CD8-positive, alpha-beta memory T cell (primary cell): ENCODE measurements around the gene BANF1. TPM values are rescaled to one million over a fixed set of nuclear protein-coding genes. Genes with fewer than 3 reads are reported as not detected.
A peak's percentile ranks its signal among the peaks of the same experiment; 100 is the strongest.
"Not testable (repeated sequence)": the region's sequence is repeated elsewhere in the genome, so short reads cannot be mapped to it uniquely, and the experiment has no call there.

Source experiments
- CTCF ChIA-PET: fragments of 350-600 bp; sonication (Branson Sonifier 250); formaldehyde crosslinking; loops from one replicate; lab custom pipeline; 2021; ENCODE audit warnings: antibody characterized with exemption; lab: Charles Lee
- POLR2A ChIA-PET: fragments of 350-600 bp; sonication (Branson Sonifier 250); formaldehyde crosslinking; loops from one replicate; lab custom pipeline; 2021; ENCODE audit warnings: antibody characterized with exemption; lab: Charles Lee
- DNase-seq, 5 donors: peaks; one replicate each; pipeline versions ENCODE4 v3.0.0 to v3.0.0-alpha.2; 2020 to 2022; ENCODE audit warnings: mixed read lengths in 1 of 5
- H3K27ac ChIP-seq: one replicate; pipeline ENCODE4 v1.7.0; 2013; ENCODE audit warnings: low read depth, mild to moderate bottlenecking, low read length, moderate library complexity
- H3K27me3 ChIP-seq: 2 replicates; pipeline ENCODE4 v1.7.0; 2013; ENCODE audit warnings: low read length, mild to moderate bottlenecking; ENCODE audit not compliant: insufficient read depth, poor library complexity, severe bottlenecking
- H3K36me3 ChIP-seq: 2 replicates; pipeline ENCODE4 v1.7.0; 2013; ENCODE audit warnings: mild to moderate bottlenecking, low read length, moderate library complexity; ENCODE audit not compliant: insufficient read depth
- H3K4me1 ChIP-seq: 2 replicates; pipeline ENCODE4 v1.7.0; 2013; ENCODE audit warnings: mild to moderate bottlenecking, low read length, moderate library complexity; ENCODE audit not compliant: insufficient read depth
- H3K4me3 ChIP-seq: 2 replicates; pipeline ENCODE4 v1.7.0; 2013; ENCODE audit warnings: mild to moderate bottlenecking, low read length
- H3K9me3 ChIP-seq: 2 replicates; pipeline ENCODE4 v1.7.0; 2013; ENCODE audit warnings: mild to moderate bottlenecking, low read length
- H3K27ac Mint-ChIP-seq, 8 donors: one replicate each; pipeline ENCODE4 v1.8.0; 2020 to 2021; ENCODE audit warnings: mixed read lengths in 8 of 8, mild to moderate bottlenecking in 6 of 8, inconsistent platforms in 3 of 8, moderate library complexity in 3 of 8
- H3K27me3 Mint-ChIP-seq, 2 donors: one replicate each; pipeline ENCODE4 v1.8.0; 2020 to 2021; ENCODE audit warnings: mixed read lengths in 2 of 2, mild to moderate bottlenecking in 1 of 2, moderate library complexity in 1 of 2
- H3K36me3 Mint-ChIP-seq, 3 donors: one replicate each; pipeline ENCODE4 v1.8.0; 2020 to 2021; ENCODE audit warnings: mixed read lengths in 3 of 3, inconsistent platforms in 1 of 3, mild to moderate bottlenecking in 1 of 3
- H3K4me1 Mint-ChIP-seq, 3 donors: one replicate each; pipeline ENCODE4 v1.8.0; 2020 to 2021; ENCODE audit warnings: mixed read lengths in 3 of 3, inconsistent platforms in 1 of 3, mild to moderate bottlenecking in 1 of 3
- H3K4me3 Mint-ChIP-seq, 7 donors: one replicate each; pipeline ENCODE4 v1.8.0; 2020 to 2021; ENCODE audit warnings: mixed read lengths in 7 of 7, mild to moderate bottlenecking in 6 of 7, moderate library complexity in 4 of 7, inconsistent platforms in 2 of 7
- H3K9me3 Mint-ChIP-seq, 5 donors: one replicate each; pipeline ENCODE4 v1.8.0; 2020 to 2022; ENCODE audit warnings: mixed read lengths in 5 of 5, mild to moderate bottlenecking in 3 of 5, moderate library complexity in 2 of 5, inconsistent platforms in 1 of 5
- polyA plus RNA-seq: library from polyadenylated mRNA; unstranded; fragments of 300-500 nt; fragmentation: Illumina TruSeq; gene quantifications from one replicate; pipeline ENCODE4 v1.2.3, GENCODE V29; 2021
- total RNA-seq, 2 experiments: library from RNA; stranded (reverse); gene quantifications; one replicate each; pipeline ENCODE4 v1.2.3, GENCODE V29; 2021

Gene BANF1
- total and polyA plus RNA-seq, 3 experiments from 2014 or later: 205 to 268 (median 264) TPM

DNA sequence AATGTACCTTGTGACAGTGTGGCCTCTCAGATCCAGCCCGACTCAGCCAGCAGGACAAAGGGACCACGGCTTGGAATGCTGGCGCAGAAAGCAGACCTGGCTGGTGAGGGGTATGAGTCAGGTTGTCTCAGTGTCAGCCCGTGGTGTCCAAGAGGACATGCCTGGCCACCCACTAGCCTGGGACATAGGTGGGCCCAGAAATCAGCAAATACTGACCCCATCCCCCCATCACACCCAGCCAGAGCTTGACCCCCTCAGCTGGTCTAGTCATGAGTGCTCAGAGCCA lies 4.5 kb downstream of the BANF1 start:
- POLR2A ChIA-PET: no interaction called here
- no peaks in the 10 kb centered on the region for H3K9me3 Mint-ChIP-seq
- H3K27ac Mint-ChIP-seq: peak overlapping the region in 2 of 8 donors; percentile 22 to 92
- H3K27ac ChIP-seq: no peak overlapping the region
- peaks cover 0 to 23% (median 0%) of the 10 kb centered on the region in 3 donors for H3K36me3 Mint-ChIP-seq
- no peak overlapping the region for H3K4me3 ChIP-seq
- peaks cover 5 to 10% of the 10 kb centered on the region in 2 donors for H3K27me3 Mint-ChIP-seq
- H3K9me3 ChIP-seq: no peaks in the 10 kb centered on the region
- H3K36me3 ChIP-seq: peaks cover 11% of the 10 kb centered on the region
- peaks cover 4% of the 10 kb centered on the region for H3K27me3 ChIP-seq
- peaks cover 8% of the 10 kb centered on the region for H3K4me1 ChIP-seq
- H3K4me3 Mint-ChIP-seq: peak overlapping the region in 1 of 7 donors; percentile 61
- CTCF ChIA-PET: no interaction called here
- peaks cover 17 to 23% (median 19%) of the 10 kb centered on the region in 3 donors for H3K4me1 Mint-ChIP-seq
- no peak for DNase-seq

DNA sequence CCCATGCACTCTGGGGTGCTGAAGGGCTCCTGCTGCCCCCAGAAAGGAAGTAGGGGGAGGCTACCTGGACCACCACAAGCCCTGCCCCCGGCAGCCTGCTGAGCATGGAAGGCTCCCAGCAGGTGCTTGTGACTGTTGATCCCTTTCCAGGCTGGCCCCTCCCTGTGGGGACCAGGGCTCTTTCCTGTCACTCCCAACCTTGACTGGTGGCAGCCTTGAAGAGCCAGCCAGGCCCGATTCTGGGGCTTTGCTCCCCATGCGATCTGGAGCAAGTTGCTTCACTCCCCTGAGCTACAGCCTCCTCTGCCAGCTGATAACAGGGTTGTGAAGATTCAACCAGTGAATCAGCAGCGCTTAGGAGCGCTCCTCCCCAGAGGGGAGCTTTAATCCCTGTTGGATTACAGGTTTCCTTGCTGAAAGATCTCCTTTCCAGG lies 4.9 kb downstream of the BANF1 start:
- Mint-ChIP-seq H3K4me3 (no peak overlapping the region), H3K9me3 (no peaks in the 10 kb centered on the region), H3K27ac (peak overlapping the region in 1 of 8 donors; percentile 38), H3K36me3 (peaks cover 0 to 20% (median 0%) of the 10 kb centered on the region in 3 donors), H3K4me1 (peaks cover 13 to 19% (median 15%) of the 10 kb centered on the region in 3 donors), H3K27me3 (peaks cover 5 to 12% of the 10 kb centered on the region in 2 donors)
- Histone ChIP-seq H3K4me3 (no peak overlapping the region), H3K27me3 (peaks cover 7% of the 10 kb centered on the region), H3K9me3 (no peaks in the 10 kb centered on the region), H3K36me3 (peaks cover 11% of the 10 kb centered on the region), H3K4me1 (peaks cover 8% of the 10 kb centered on the region), H3K27ac (no peak overlapping the region)
- ChIA-PET POLR2A (no interaction called here), CTCF (interaction anchor here (1.2 kb wide), 1 partner anchor 15 kb away, joined by 5 read pairs; no protein-coding TSS in a partner anchor)
- no peak for DNase-seq

DNA sequence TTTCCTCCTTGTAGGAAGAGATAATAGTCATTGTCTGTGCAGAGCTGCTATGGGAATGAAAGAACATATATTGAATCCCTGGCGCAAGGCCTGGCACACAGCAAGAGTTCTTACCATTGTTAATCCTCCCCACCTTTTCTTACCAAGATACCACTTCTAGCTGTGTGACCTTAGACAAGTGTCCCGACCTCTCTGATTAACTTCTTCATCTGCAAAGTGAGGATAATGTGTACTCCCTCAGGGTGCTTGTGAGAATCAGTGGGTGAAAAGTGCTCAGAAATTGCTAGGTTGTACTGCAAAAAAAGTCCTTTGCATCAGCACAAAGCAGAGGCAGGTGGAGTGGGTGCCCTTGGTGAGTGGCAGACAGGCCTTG lies 5.8 kb downstream of the BANF1 start:
- Mint-ChIP-seq H3K4me1 (peaks cover 7 to 11% (median 7%) of the 10 kb centered on the region in 3 donors), H3K4me3 (no peak overlapping the region), H3K9me3 (no peaks in the 10 kb centered on the region), H3K27ac (peak overlapping the region in 1 of 8 donors; percentile 56), H3K36me3 (peaks cover 0 to 14% (median 0%) of the 10 kb centered on the region in 3 donors), H3K27me3 (peaks cover 9 to 19% of the 10 kb centered on the region in 2 donors)
- ChIA-PET POLR2A (no interaction called here), CTCF (interaction anchor here (1.1 to 1.4 kb wide), 3 partner anchors 9 to 36 kb away, joined by 3 to 5 read pairs (median 4); no protein-coding TSS in a partner anchor)
- Histone ChIP-seq H3K9me3 (no peaks in the 10 kb centered on the region), H3K4me1 (peaks cover 4% of the 10 kb centered on the region), H3K27me3 (peaks cover 13% of the 10 kb centered on the region), H3K27ac (no peak overlapping the region), H3K36me3 (peaks cover 11% of the 10 kb centered on the region), H3K4me3 (no peak overlapping the region)
- DNase-seq: no peak

DNA sequence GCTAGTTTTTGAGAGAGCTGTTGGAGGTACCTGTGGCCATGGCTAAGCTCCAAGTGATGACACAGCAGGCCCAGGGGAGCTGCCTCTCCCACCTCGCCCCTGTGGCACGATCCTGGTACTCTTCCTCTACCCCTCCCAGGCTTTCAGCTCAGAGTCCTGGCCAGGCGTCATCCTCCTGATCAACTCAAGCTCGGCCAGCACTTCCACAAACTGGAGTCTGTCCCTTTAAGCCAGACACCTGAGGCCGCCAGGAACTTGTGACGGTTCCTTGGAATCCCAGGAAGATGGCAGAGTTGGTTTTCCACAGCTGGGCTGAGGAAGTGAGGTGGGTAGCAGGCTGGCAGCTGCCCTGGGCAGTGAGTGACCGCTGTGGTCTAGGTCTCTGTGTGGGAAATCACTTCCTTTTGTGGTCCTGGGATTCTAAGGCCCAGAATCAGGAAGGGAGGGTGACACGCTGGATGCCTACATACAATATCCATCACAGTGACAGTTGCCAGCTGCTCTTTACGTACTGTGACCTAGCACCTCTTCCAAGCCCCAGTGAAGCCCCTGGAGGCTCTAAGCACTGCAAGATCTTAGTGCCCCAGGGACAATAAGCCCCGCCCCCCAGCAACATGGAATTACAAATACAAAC lies 6.3 kb downstream of the BANF1 start:
- Histone ChIP-seq H3K27me3 (peaks cover 16% of the 10 kb centered on the region), H3K4me3 (no peak overlapping the region), H3K27ac (no peak overlapping the region), H3K4me1 (no peaks in the 10 kb centered on the region), H3K9me3 (no peaks in the 10 kb centered on the region), H3K36me3 (peaks cover 11% of the 10 kb centered on the region)
- H3K36me3 Mint-ChIP-seq: peaks cover 0 to 12% (median 0%) of the 10 kb centered on the region in 3 donors
- ChIA-PET CTCF (interaction anchor here (0.7 to 1.4 kb wide), 4 partner anchors 9 to 36 kb away, joined by 3 to 5 read pairs (median 4); no protein-coding TSS in a partner anchor), POLR2A (no interaction called here)
- peak overlapping the region in 2 of 8 donors; percentile 56 to 65 for H3K27ac Mint-ChIP-seq
- H3K27me3 Mint-ChIP-seq: peaks cover 12 to 24% of the 10 kb centered on the region in 2 donors
- no peaks in the 10 kb centered on the region for H3K9me3 Mint-ChIP-seq
- H3K4me3 Mint-ChIP-seq: no peak overlapping the region
- no peak for DNase-seq
- peaks cover 2 to 6% (median 2%) of the 10 kb centered on the region in 3 donors for H3K4me1 Mint-ChIP-seq

DNA sequence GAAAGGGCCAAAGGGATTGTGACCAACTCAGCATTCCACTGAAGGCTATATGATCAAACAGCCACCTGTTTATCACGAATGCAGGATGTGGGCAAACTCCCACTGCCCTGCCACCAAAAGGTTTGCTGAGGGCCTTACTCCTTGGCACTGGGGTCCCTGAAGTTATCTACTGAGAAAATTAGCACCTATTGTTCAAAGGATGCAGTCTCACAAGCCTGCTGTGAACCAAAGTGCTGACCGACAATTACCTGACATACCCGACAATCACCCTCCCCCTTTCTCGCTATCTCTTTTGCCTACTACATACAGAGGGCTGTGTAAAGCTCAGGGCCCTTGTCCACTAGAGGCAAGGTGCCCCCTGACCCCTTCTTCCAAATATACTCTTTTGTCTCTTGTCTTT lies 7.7 kb downstream of the BANF1 start:
- POLR2A ChIA-PET, H3K4me1 ChIP-seq, H3K4me1 Mint-ChIP-seq, H3K9me3 ChIP-seq, H3K36me3 Mint-ChIP-seq, DNase-seq, H3K4me3 ChIP-seq, H3K36me3 ChIP-seq, H3K27ac ChIP-seq, H3K9me3 Mint-ChIP-seq: not testable (repeated sequence)
- Mint-ChIP-seq H3K27ac (peak overlapping the region in 1 of 8 donors; percentile 38), H3K27me3 (peaks cover 16 to 28% of the 10 kb centered on the region in 2 donors), H3K4me3 (peak overlapping the region in 1 of 7 donors; percentile 52)
- CTCF ChIA-PET: interaction anchor here (1.3 to 5.6 kb wide), 2 partner anchors 12 to 120 kb away, joined by 3 to 22 read pairs; partner anchors contain the start of gene CCDC85B
- peaks cover 16% of the 10 kb centered on the region for H3K27me3 ChIP-seq

DNA sequence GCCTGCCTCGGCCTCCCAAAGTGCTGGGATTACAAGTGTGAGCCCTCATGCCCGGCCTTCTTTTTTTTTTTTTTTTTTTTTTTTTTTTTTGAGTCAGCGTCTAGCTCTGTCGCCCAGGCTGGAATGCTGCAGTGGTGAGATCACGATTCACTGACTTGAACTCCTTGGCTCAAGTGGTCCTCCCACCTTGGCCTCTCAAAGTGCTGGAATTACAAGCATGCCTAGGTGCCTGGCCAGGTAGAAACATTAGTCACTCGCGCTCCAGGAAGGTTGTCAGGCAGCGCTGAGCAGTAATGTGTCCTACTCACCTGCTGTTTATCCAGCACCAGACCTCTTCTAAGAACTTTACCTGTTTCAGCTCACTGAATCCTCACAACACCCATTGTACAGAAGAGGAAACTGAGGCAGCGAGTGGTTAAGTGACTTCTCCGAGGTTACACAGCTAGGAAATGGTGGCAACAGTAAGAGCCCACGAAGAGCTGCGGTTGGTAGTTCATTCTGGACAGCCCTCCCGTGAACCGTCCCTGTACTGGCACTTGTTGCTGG lies 9.0 kb downstream of the BANF1 start:
- Mint-ChIP-seq H3K36me3 (no peaks in the 10 kb centered on the region), H3K4me1 (no peaks in the 10 kb centered on the region), H3K27me3 (peaks cover 16 to 28% of the 10 kb centered on the region in 2 donors), H3K9me3 (no peaks in the 10 kb centered on the region), H3K27ac (no peak overlapping the region), H3K4me3 (no peak overlapping the region)
- Histone ChIP-seq H3K9me3 (no peaks in the 10 kb centered on the region), H3K4me3 (no peak overlapping the region), H3K27ac (no peak overlapping the region), H3K36me3 (no peaks in the 10 kb centered on the region), H3K27me3 (peaks cover 16% of the 10 kb centered on the region), H3K4me1 (no peaks in the 10 kb centered on the region)
- CTCF ChIA-PET: interaction anchor here (0.5 to 5.6 kb wide), 2 partner anchors 11 to 20 kb away, joined by 3 to 22 read pairs; no protein-coding TSS in a partner anchor
- no peak for DNase-seq
- POLR2A ChIA-PET: no interaction called here

DNA sequence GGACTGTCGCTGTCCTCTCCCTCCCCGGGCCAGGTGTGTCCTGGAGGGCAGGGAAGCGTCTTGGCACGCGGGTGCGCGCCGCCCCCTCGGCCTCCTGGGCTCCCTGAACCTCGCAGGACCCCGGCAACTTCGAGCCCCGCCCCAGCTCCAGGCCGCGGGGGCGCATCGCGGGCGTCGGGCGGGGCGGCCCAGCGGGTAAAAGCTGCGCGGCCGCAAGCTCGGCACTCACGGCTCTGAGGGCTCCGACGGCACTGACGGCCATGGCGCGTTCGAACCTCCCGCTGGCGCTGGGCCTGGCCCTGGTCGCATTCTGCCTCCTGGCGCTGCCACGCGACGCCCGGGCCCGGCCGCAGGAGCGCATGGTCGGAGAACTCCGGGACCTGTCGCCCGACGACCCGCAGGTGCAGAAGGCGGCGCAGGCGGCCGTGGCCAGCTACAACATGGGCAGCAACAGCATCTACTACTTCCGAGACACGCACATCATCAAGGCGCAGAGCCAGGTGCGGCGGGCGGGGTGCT lies 9.5 kb downstream of the BANF1 start, which contains the start of gene CST6:
TSS of gene CST6 (plus strand) at position 224 of the 519 bp plus-strand sequence. CDS start at position 261, 37 bp downstream.
- Mint-ChIP-seq H3K36me3 (no peaks in the 10 kb centered on the region), H3K4me1 (no peaks in the 10 kb centered on the region), H3K27ac (no peak within 1 kb of the TSS), H3K27me3 (peaks cover 16 to 28% of the 10 kb centered on the region in 2 donors), H3K9me3 (no peaks in the 10 kb centered on the region), H3K4me3 (no peak within 1 kb of the TSS)
- Histone ChIP-seq H3K4me3 (no peak within 1 kb of the TSS), H3K4me1 (no peaks in the 10 kb centered on the region), H3K9me3 (no peaks in the 10 kb centered on the region), H3K36me3 (no peaks in the 10 kb centered on the region), H3K27ac (no peak within 1 kb of the TSS), H3K27me3 (peaks cover 16% of the 10 kb centered on the region)
- peak in 1 of 5 donors; percentile 6 for DNase-seq
- ChIA-PET CTCF (interaction anchor here (0.5 to 5.6 kb wide), 2 partner anchors 11 to 20 kb away, joined by 3 to 22 read pairs; no protein-coding TSS in a partner anchor), POLR2A (no interaction called here)
